ENCODE measurements around the gene EFNA5.

EFNA5 gene

DNA sequence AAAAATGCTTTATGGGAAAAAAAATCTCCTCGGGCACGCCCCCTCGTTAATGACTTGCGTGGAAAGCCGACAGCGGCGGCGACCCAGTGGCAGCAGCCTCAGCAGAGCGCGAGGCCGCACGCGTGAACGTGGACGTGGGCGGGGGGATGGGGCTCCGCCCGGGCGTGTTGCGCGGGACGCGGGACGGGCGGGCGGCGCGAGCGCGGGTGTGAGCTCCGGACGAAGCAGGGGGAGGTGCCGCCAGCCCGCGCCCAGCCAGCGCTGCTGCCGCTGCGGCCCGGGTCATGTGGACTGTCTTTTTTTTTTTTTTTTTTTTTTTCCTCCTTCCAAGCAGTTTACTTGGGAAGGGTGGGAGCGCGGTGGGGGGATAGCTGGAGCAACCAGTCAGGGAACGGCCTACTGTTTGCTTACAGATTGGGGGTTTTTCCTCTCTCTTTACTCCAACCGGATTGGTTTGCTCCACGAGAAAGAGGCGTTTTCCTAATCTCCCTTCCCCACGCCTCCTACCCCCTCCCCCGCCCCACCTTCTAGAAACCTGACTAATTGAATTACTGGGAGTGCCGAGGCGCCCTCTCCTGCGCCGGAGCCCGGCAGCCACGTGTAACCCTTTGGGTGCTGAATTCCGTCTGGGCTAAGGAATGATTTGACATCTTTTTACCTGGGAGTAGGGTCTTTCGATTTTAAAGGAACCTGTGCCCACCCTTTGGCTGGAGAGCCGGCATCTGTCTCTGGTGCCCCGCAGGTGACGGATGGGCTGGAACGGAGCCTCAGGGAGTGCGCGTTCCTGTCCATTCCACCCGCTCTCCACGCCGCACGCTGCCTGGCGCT, 1.7 kb upstream of the EFNA5 start:
- DNase-seq: no peak

GRCh38 chr5:107671742-107672210, 1.0 kb upstream of the EFNA5 start:
- DNase-seq: no peak

DNA sequence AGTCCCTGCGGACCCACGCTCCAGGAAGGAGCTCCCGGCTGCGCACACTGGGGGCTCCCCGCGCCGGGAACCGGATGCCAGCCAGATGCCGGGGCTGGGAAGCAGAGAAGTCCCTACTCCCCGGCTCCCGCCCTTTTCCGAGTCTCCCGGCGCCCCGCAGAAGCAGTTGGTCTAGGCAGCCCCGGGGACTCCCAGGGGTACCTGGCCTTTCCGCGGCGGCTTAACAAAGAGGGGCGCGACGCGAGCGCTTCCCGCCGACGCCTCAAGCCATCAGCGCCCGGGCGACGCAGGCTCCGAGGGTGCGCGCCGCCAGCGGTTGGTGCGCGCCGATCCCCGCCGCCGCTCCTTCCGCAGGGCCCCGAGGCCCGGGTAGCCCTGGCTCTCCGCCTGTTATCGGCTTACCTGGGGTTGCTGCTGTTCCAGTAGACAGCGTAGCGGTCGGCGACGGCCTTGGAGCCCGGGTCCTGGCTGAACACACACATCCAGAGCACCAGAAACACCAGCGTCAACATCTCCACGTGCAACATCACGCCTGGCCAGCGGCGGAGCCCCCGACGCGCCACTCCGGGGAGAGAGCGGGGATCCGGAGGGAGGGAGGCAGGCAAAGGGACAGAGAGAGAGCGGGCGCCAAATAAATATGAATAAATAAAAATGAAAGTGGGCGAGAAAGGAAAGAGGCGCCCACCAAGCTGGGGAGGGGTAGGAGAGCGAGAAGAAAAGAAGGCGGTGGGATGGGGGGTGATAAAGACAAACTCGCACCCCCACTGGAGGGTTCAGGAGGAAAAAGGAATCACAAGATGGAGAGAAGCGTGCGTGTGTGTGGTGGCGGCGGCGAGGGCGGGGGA, 428 bp downstream of the EFNA5 start:
- no peak for DNase-seq

DNA sequence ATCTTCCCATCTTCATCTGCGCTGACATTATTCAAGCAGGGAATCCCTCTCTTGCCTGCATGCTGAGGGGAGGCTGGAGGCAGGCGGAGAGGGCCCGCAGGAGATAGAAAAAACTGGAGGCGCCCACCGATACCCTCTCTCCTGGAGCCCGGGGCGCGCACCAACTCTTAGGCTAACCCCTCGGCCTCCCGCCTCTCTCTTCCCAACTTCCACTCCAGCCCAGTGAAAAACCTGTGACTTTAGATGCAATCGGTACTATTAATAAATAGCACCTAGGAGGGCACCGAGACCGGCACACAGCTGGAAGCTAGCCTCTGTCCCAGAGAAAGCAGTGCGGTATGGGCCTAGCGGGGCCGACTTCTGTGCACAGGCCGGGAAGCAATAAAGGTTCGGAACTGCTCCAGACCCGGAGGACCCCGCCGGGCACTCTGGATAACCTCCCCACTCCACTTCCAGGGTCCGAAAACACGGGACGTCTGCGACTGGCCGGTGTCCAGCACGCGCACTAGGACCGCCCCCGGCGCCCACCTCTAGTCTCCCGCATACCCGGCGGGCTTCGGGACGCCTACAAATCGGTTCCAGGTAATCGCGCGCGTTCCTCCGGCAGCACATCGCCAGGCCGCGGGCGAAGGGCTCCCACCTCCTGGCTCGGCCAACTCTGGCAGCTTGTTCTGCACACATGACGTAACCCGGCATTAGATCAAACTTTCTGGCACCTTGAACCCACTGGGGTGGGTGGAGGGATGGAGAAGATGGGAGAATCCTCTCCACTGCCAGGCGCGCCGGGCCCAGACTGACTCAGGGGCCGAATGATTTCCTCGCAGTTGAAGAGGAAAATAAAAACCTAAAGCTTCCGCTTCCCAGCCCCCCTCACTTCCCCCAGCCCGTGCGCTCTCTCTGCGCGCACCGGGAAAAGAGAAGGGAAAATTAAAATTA, 1.4 kb downstream of the EFNA5 start:
- DNase-seq: no peak

DNA sequence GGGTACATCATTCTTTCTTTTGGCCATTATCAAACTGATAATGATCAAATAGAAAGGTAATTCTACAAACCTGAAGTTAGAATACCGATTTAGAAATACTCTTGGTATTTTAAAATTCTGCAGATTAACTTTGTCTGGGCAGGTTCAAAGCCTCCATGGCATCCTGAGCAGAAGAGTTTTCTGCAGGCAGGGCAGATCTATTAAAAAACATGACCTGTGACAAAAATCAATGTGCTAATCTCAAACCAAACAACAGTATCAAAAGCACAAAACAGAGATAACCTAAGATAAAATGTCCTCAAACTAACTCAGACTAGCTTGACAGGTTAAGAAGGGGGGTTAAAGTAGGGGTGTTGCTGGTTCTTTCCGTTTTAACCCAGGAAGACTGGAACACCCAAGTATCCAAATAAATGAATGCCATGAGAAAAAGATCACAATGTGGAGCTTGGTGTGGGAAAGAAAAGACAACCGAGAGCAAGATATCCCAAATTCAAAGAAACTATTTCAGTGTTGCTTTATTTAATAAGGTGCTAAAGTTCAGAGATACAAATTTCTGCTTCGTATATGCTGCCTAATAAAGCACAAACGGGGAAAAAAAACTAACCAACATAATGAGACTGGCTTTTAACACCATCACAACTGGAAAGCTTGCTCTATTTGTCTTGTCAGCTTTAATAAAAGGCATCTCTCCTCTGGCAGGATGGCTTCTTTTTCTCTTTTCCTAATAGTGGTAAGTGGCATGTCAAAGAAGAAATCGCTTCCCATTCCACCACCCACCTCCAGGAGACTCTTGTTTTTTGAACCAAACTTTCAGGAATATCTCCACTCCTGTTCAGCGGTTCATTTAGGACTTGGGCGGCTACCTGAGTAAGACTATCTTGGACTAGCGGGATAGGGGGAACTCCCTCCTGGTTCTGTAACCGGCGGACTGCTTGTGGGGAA, 2.3 kb downstream of the EFNA5 start:
- no peak for DNase-seq

DNA sequence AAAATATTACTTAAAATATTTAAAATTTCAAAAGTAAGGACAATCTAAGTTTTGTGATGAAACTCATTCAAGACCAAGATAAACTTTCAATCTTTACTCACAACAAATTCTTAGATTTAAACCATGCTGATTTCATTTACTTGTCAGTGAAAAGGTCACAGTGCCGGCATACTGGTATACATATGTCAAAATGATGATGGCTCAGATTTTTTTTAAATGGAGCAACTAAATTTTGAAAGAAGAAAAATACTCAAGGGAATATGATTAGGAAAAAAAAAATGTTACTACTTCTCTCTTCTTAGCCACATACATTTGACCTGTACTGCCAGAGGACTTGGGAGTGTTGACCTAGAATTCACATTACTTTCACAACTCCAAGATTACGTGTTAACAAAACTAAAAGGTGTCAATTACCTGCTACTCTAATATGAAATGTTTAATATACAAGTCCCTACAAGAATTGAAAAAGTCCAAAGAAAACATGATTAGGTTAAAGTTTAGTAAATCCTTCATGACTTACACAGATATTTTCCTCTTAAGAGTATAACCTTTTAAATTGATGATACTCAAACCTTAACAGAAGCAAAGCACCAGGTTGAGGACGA, 4.6 kb downstream of the EFNA5 start:
- no peak for DNase-seq

GRCh38 chr5:107665036-107665570, 5.6 kb downstream of the EFNA5 start:
- no peak for DNase-seq

- DNase-seq: no peak
Measured at GRCh38 chr5:107663697-107664096, 7.0 kb downstream of the EFNA5 start.

DNA sequence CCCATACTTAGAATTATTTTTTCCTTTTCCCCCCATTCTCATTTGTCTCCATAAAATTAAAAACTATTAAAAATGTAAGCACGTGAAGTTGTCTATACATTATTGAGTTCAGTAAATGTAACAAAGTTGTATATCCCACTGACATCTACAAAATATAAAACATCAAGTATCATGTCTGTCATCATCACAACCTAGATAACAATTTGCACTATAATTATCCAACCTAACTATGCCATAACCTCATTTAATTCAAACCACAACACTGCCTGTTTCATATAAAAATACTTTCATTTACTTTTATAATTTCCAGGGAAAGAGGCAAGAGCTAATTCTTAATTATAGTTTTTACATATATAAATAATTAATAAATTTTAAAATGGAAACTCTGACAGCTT, 9.1 kb downstream of the EFNA5 start:
- no peak for DNase-seq

GRCh38 chr5:107661038-107661649, 9.6 kb downstream of the EFNA5 start:
- no peak for DNase-seq

DNA sequence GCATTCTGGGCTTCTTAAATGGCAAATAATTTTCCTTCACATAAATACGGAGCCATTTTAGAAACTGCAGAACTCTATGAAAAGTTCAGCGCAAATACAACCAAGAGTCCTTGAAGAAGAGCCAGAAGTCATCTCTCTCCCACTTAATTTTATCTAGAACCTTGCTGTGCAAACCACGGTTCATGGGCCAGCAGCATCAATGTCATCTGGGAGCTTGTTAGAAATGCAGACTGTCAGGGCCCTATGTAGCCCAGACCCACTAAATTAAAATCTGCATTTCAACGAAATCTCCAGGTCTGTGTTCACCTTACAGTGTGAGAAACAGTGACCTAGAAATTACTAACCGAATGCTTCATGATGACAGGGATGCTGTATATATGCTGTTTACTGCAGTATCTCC, 12.2 kb downstream of the EFNA5 start:
- no peak for DNase-seq

- no peak for DNase-seq
Measured at GRCh38 chr5:107655831-107656230, 14.9 kb downstream of the EFNA5 start.

DNA sequence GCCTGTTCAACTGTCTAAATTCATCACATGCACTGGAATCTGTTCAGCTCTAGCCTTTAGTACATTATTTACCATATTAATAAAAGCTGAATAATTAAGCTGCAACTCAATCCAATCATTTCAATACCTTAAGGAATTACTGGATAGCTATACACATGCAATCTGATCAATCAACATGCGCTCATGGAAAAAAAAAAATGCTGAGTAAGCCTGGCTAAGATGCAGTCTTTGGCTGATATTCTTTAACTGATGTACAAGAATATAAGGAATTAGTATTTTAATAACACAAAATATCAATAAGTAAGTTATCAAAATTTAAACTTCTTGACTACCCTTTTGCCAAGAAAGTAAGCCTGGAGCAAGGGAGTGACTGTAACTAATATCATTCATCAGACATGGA, 15.9 kb downstream of the EFNA5 start:
- no peak for DNase-seq

DNA sequence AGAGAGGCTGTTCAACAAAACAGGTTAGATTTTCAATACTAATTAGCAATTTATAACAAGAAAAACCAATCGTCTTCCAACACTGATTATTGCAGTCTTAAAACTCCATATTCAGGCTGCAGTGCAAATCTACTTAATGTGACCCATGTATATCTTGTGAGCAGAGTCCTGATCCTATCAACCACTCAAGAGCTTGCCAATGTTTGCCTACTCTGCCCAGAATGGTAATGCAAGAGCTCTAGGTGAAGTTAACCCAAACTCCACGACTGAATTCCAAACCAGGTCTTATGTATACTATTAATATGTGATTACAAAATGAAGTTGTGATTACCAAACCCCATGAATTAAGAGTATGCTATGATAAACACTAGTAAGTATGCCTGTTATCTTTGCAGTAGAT, 17.1 kb downstream of the EFNA5 start:
- no peak for DNase-seq

GRCh38 chr5:107652839-107653607, 17.7 kb downstream of the EFNA5 start:
- no peak for DNase-seq

DNA sequence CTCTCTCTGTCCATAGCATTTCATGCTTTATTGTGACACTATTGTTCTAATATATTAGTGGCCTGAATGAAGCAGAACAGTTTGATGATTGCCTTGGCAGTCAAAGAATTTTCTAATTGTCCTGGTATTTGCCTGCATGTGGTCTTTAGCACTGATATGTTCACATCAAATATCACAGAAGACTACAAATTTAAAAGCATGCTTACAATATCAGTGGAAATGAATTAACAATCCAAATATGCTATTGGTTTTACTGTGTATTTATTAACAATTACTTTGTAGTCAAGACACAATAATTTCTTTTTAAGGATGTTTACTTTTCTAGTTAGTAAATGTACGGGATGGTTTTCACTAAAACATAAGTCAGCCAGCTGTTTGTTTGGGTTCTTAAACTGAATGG, 18.3 kb downstream of the EFNA5 start:
- DNase-seq: no peak

GRCh38 chr5:107651325-107651724, 19.4 kb downstream of the EFNA5 start:
- DNase-seq: no peak

DNA sequence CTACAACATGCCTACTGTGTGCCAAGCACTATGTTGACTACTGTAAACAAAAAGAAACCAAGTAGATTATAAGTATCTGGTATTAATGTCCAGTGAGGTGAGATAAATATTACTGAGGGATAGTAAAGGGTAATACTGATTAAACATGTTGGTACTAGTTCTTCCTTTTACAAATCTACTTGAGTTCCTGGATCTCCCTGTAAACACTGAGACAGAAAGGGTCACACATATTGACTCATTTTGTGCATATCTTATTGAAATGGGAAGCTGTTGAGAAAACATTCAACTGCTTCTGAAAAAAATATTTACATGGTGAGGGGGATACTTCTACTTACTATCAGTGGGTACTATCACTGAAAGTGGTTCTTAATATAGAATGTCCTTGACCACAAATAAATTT, 24.3 kb downstream of the EFNA5 start:
- DNase-seq: no peak

GRCh38 chr5:107640568-107640967, 30.2 kb downstream of the EFNA5 start:
- no peak for DNase-seq

GRCh38 chr5:107639990-107640389, 30.7 kb downstream of the EFNA5 start:
- DNase-seq: no peak

Measured in CD4-positive, alpha-beta T cell treated with Interleukin-15 for 1 hour (primary cell).